Brain microvascular endothelial cell (primary cell): ENCODE results near the gene ISCA2.

Source experiments
- DNase-seq: peaks from one replicate; pipeline ENCODE4 v3.0.0-alpha.2; 2020
- H3K27ac ChIP-seq: fragments of 250-450 bp; sonication (Bioruptor Pico); 2 replicates; pipeline ENCODE4 v1.5.1; 2020; ENCODE audit warnings: mild to moderate bottlenecking, moderate library complexity
- H3K27me3 ChIP-seq: fragments of 250-450 bp; sonication (Bioruptor Pico); replicated peaks from 2 replicates; pipeline ENCODE4 v1.5.1; 2020; ENCODE audit warnings: mild to moderate bottlenecking
- H3K36me3 ChIP-seq: fragments of 250-450 bp; sonication (Bioruptor Pico); replicated peaks from 2 replicates; pipeline ENCODE4 v1.5.1; 2020; ENCODE audit warnings: mild to moderate bottlenecking
- H3K4me3 ChIP-seq: 2 replicates; pipeline ENCODE4 v1.5.1; 2011; ENCODE audit warnings: low read depth, mild to moderate bottlenecking, control low read depth, low read length, moderate library complexity
- CTCF ChIP-seq: IDR thresholded peaks from 2 replicates; pipeline ENCODE4 v1.5.1; 2011; ENCODE audit warnings: low read depth, mild to moderate bottlenecking, moderate library complexity, low read length, control low read depth, inconsistent platforms; ENCODE audit errors: missing control alignments
- in situ Hi-C: cut with HindIII; loops from 2 replicates; pipeline ENCODE4 v1.10.0; 2017; ENCODE audit warnings: low sequenced_read_pairs, low pct_ligation_motif_present

The ISCA2 gene

GRCh38 chr14:74469548-74470518, 23.7 kb upstream of the ISCA2 start:
- Histone ChIP-seq H3K27me3 (no peaks in the 10 kb centered on the region), H3K36me3 (peaks cover 13% of the 10 kb centered on the region), H3K27ac (no peak overlapping the region), H3K4me3 (no peak overlapping the region)
- no peak for DNase-seq
- no peak for TF ChIP-seq CTCF
- in situ Hi-C loops: no loop called here

- H3K36me3 ChIP-seq: peaks cover 17% of the 10 kb centered on the region
- DNase-seq: no peak
- in situ Hi-C loops: no loop called here
- H3K27ac ChIP-seq: no peak overlapping the region
- no peak overlapping the region for H3K4me3 ChIP-seq
- H3K27me3 ChIP-seq: no peaks in the 10 kb centered on the region
- TF ChIP-seq CTCF: no peak
Observed at GRCh38 chr14:74472601-74473000, 21.0 kb upstream of the ISCA2 start.

GRCh38 chr14:74474376-74474775, 19.2 kb upstream of the ISCA2 start:
- in situ Hi-C loops: no loop called here
- Histone ChIP-seq H3K27ac (no peak overlapping the region), H3K4me3 (no peak overlapping the region), H3K36me3 (peaks cover 23% of the 10 kb centered on the region), H3K27me3 (no peaks in the 10 kb centered on the region)
- no peak for DNase-seq
- TF ChIP-seq CTCF: no peak

GRCh38 chr14:74475678-74476077, 17.9 kb upstream of the ISCA2 start:
- H3K27me3 ChIP-seq: no peaks in the 10 kb centered on the region
- DNase-seq: peak; percentile 53
- H3K36me3 ChIP-seq: peaks cover 36% of the 10 kb centered on the region
- no peak for TF ChIP-seq CTCF
- H3K4me3 ChIP-seq: no peak overlapping the region
- H3K27ac ChIP-seq: no peak overlapping the region
- in situ Hi-C loops: no loop called here

- TF ChIP-seq CTCF: no peak
- H3K27ac ChIP-seq: no peak overlapping the region
- H3K4me3 ChIP-seq: no peak overlapping the region
- in situ Hi-C loops: no loop called here
- no peak for DNase-seq
- peaks cover 40% of the 10 kb centered on the region for H3K36me3 ChIP-seq
- no peaks in the 10 kb centered on the region for H3K27me3 ChIP-seq
Observed at GRCh38 chr14:74476107-74476506, 17.5 kb upstream of the ISCA2 start.
